ENCODE results near the gene SLITRK5.
A peak's percentile ranks its signal among the peaks of the same experiment; 100 is the strongest.

The SLITRK5 gene

DNA sequence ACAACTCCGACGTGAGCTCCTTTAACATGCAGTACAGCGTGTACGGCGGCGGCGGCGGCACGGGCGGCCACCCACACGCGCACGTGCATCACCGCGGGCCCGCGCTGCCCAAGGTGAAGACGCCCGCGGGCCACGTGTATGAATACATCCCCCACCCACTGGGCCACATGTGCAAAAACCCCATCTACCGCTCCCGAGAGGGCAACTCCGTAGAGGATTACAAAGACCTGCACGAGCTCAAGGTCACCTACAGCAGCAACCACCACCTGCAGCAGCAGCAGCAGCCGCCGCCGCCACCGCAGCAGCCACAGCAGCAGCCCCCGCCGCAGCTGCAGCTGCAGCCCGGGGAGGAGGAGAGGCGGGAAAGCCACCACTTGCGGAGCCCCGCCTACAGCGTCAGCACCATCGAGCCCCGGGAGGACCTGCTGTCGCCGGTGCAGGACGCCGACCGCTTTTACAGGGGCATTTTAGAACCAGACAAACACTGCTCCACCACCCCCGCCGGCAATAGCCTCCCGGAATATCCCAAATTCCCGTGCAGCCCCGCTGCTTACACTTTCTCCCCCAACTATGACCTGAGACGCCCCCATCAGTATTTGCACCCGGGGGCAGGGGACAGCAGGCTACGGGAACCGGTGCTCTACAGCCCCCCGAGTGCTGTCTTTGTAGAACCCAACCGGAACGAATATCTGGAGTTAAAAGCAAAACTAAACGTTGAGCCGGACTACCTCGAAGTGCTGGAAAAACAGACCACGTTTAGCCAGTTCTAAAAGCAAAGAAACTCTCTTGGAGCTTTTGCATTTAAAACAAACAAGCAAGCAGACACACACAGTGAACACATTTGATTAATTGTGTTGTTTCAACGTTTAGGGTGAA, 6.6 kb downstream of the SLITRK5 start:
- Histone ChIP-seq H3K9me2 (replicated peaks; ENCODE audit: control insufficient read depth, low read length) (no peaks in the 10 kb centered on the region), H3K4me2 (ENCODE audit: low read length) (no peak overlapping the region), H3K4me1 (ENCODE audit: control insufficient read depth, low read length) (peaks cover 17% of the 10 kb centered on the region), H4K20me1 (ENCODE audit: control insufficient read depth, insufficient read depth, low read depth, low read length) (no peaks in the 10 kb centered on the region), H3K9me3 (ENCODE audit: control insufficient read depth, insufficient read depth, low read length) (no peaks in the 10 kb centered on the region), H3K79me2 (ENCODE audit: control insufficient read depth, low read length) (no peaks in the 10 kb centered on the region), H3K4me3 (ENCODE audit: low read length) (no peak overlapping the region), H3F3A (ENCODE audit: control insufficient read depth, insufficient read depth) (no peaks in the 10 kb centered on the region; the same call in 1 of the 2 replicates), H3K27ac (ENCODE audit: low read depth, low read length) (no peak overlapping the region), H3K36me3 (ENCODE audit: control insufficient read depth, low read length) (no peaks in the 10 kb centered on the region), H3K27me3 (ENCODE audit: control insufficient read depth, low read length) (no peaks in the 10 kb centered on the region)
- TF ChIP-seq, protein P1, sequence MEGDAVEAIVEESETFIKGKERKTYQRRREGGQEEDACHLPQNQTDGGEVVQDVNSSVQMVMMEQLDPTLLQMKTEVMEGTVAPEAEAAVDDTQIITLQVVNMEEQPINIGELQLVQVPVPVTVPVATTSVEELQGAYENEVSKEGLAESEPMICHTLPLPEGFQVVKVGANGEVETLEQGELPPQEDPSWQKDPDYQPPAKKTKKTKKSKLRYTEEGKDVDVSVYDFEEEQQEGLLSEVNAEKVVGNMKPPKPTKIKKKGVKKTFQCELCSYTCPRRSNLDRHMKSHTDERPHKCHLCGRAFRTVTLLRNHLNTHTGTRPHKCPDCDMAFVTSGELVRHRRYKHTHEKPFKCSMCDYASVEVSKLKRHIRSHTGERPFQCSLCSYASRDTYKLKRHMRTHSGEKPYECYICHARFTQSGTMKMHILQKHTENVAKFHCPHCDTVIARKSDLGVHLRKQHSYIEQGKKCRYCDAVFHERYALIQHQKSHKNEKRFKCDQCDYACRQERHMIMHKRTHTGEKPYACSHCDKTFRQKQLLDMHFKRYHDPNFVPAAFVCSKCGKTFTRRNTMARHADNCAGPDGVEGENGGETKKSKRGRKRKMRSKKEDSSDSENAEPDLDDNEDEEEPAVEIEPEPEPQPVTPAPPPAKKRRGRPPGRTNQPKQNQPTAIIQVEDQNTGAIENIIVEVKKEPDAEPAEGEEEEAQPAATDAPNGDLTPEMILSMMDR (IDR thresholded peaks at IDR 0.05; ENCODE audit: low read depth, low read length, poor library complexity, severe bottlenecking): no peak
- no peak for TF ChIP-seq EZH2phosphoT487 (IDR thresholded peaks at IDR 0.05; ENCODE audit: borderline replicate concordance, low read length)

DNA sequence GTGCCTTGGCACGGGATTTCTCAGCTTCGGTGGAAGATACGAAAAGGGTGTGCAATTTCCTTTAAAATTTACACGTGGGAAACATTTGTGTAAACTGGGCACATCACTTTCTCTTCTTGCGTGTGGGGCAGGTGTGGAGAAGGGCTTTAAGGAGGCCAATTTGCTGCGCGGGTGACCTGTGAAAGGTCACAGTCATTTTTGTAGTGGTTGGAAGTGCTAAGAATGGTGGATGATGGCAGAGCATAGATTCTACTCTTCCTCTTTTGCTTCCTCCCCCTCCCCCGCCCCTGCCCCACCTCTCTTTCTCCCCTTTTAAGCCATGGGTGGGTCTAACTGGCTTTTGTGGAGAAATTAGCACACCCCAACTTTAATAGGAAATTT, 7.2 kb downstream of the SLITRK5 start:
- TF ChIP-seq, protein P1 (IDR thresholded peaks at IDR 0.05; ENCODE audit: low read depth, low read length, poor library complexity, severe bottlenecking): no peak
- no peak for TF ChIP-seq EZH2phosphoT487 (IDR thresholded peaks at IDR 0.05; ENCODE audit: borderline replicate concordance, low read length)
- Histone ChIP-seq H3K27me3 (ENCODE audit: control insufficient read depth, low read length) (no peaks in the 10 kb centered on the region), H3K27ac (ENCODE audit: low read depth, low read length) (no peak overlapping the region), H4K20me1 (ENCODE audit: control insufficient read depth, insufficient read depth, low read depth, low read length) (no peaks in the 10 kb centered on the region), H3K4me1 (ENCODE audit: control insufficient read depth, low read length) (peaks cover 17% of the 10 kb centered on the region), H3F3A (ENCODE audit: control insufficient read depth, insufficient read depth) (no peaks in the 10 kb centered on the region; the same call in 1 of the 2 replicates), H3K4me2 (ENCODE audit: low read length) (no peak overlapping the region), H3K9me2 (replicated peaks; ENCODE audit: control insufficient read depth, low read length) (no peaks in the 10 kb centered on the region), H3K36me3 (ENCODE audit: control insufficient read depth, low read length) (no peaks in the 10 kb centered on the region), H3K9me3 (ENCODE audit: control insufficient read depth, insufficient read depth, low read length) (no peaks in the 10 kb centered on the region), H3K4me3 (ENCODE audit: low read length) (no peak overlapping the region), H3K79me2 (ENCODE audit: control insufficient read depth, low read length) (no peaks in the 10 kb centered on the region)

DNA sequence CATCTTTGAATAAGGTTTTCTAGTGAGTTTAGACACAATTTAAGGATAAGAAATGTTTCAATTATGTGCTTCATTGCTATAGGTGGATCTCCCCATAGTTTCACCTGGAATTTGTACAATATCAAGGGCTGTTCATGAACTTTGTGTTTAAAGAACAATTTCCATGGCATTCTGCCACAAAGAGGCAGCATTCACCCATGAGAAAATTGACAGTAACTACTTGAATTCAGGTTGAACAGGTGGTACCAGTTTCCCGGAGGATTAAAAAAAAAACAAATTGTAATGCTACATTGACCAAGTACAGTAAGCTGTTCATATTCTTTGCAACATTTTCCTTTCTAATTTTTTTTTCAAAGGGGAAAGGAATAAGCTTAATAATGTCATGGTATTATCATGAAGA, 9.1 kb downstream of the SLITRK5 start:
- TF ChIP-seq EZH2phosphoT487 (IDR thresholded peaks at IDR 0.05; ENCODE audit: borderline replicate concordance, low read length): no peak
- TF ChIP-seq, protein P1 (IDR thresholded peaks at IDR 0.05; ENCODE audit: low read depth, low read length, poor library complexity, severe bottlenecking): peak; percentile 26
- Histone ChIP-seq H3K27me3 (ENCODE audit: control insufficient read depth, low read length) (no peaks in the 10 kb centered on the region), H3K79me2 (ENCODE audit: control insufficient read depth, low read length) (no peaks in the 10 kb centered on the region), H3K4me1 (ENCODE audit: control insufficient read depth, low read length) (peaks cover 17% of the 10 kb centered on the region), H3K4me3 (ENCODE audit: low read length) (peak overlapping the region; percentile 50; the same call in 1 of the 2 replicates), H3K9me2 (replicated peaks; ENCODE audit: control insufficient read depth, low read length) (no peaks in the 10 kb centered on the region), H3K4me2 (ENCODE audit: low read length) (peak overlapping the region; percentile 61), H3K9me3 (ENCODE audit: control insufficient read depth, insufficient read depth, low read length) (no peaks in the 10 kb centered on the region), H3K27ac (ENCODE audit: low read depth, low read length) (peak overlapping the region; percentile 67), H4K20me1 (ENCODE audit: control insufficient read depth, insufficient read depth, low read depth, low read length) (no peaks in the 10 kb centered on the region), H3K36me3 (ENCODE audit: control insufficient read depth, low read length) (no peaks in the 10 kb centered on the region), H3F3A (ENCODE audit: control insufficient read depth, insufficient read depth) (no peaks in the 10 kb centered on the region; the same call in 1 of the 2 replicates)

Measured in DOHH2 (cell line).